ENCODE measurements around the gene NGB.
A peak's percentile ranks its signal among the peaks of the same experiment; 100 is the strongest.
"Not testable (repeated sequence)": the region's sequence is repeated elsewhere in the genome, so short reads cannot be mapped to it uniquely, and the experiment has no call there.

Gene NGB, protein sequence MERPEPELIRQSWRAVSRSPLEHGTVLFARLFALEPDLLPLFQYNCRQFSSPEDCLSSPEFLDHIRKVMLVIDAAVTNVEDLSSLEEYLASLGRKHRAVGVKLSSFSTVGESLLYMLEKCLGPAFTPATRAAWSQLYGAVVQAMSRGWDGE
- total RNA-seq: 0 reads per million in 3 donors

- Histone ChIP-seq H3K27me3 (replicated peaks; ENCODE audit: control insufficient read depth, insufficient read depth, low read length, poor library complexity, severe bottlenecking) (no peaks in the 10 kb centered on the region), H3K27ac (ENCODE audit: insufficient read depth, low read length, poor library complexity, severe bottlenecking) (no peak within 1 kb of the TSS), H3K4me1 (ENCODE audit: control insufficient read depth, insufficient read depth, low read length, poor library complexity, severe bottlenecking) (no peaks in the 10 kb centered on the region), H3K9me3 (ENCODE audit: control insufficient read depth, low read length) (no peaks in the 10 kb centered on the region), H3K4me3 (ENCODE audit: insufficient read depth, low read depth, low read length, poor library complexity, severe bottlenecking) (no peak within 1 kb of the TSS), H3K36me3 (ENCODE audit: control insufficient read depth, insufficient read depth, low read length) (no peaks in the 10 kb centered on the region)
- no peak for DNase-seq
These were observed at the start of gene NGB for GRCh38 chr14:77271113-77271710. TSS of gene NGB (minus strand) at chr14:77271206. CDS start at chr14:77270937, 269 bp downstream.

DNA sequence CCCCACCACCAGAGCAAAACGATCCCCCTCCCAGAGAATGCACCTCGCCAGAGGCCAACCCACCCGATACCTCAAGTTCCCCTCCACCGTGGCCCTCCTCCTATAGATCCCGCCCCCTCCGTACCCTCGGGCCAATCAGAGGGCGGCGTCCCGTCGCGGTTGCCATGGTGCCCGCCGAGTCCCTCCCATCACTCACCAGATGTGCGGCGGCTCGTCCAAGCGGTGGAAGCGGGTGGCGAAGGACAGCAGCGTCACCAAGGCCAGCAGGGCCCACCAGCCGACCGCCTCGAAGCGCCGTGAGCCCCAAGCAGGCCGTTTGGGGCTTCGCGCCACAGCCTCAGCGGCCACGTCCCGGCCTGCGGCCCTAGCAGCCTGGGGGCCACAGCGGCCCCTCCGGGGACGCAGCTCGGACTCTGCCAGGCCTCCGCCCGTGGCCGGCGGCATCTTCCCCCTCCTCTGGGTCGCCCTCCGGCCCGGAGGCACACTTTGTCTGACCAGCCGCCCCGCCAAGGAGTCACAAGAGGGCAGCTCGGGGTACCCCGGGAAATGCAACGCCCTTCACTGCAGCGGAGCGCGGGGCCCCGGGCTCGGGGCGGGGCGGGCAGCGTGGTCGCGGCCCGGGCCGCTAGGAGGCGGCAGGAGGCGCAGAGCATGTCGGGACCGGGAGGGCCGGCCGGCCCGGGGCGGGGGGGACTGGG is 49.4 kb upstream of the NGB start, which contains the start of gene POMT2:
POMT2 (minus strand) TSS at position 646 of the 698 bp plus-strand sequence; CDS start at position 444, 202 bp downstream.
- H3K27me3 ChIP-seq (replicated peaks; ENCODE audit: control insufficient read depth, insufficient read depth, low read length, poor library complexity, severe bottlenecking): no peaks in the 10 kb centered on the region
- peak within 1 kb of the TSS; percentile 88 for H3K27ac ChIP-seq (ENCODE audit: insufficient read depth, low read length, poor library complexity, severe bottlenecking)
- no peaks in the 10 kb centered on the region for H3K36me3 ChIP-seq (ENCODE audit: control insufficient read depth, insufficient read depth, low read length)
- DNase-seq: peak; percentile 84 to 91 (median 90)
- no peaks in the 10 kb centered on the region for H3K9me3 ChIP-seq (ENCODE audit: control insufficient read depth, low read length)
- H3K4me3 ChIP-seq (ENCODE audit: insufficient read depth, low read depth, low read length, poor library complexity, severe bottlenecking): peak within 1 kb of the TSS; percentile 92
- H3K4me1 ChIP-seq (ENCODE audit: control insufficient read depth, insufficient read depth, low read length, poor library complexity, severe bottlenecking): no peaks in the 10 kb centered on the region

- Histone ChIP-seq H3K4me1 (ENCODE audit: control insufficient read depth, insufficient read depth, low read length, poor library complexity, severe bottlenecking) (no peaks in the 10 kb centered on the region), H3K27ac (ENCODE audit: insufficient read depth, low read length, poor library complexity, severe bottlenecking) (peak overlapping the region; percentile 88), H3K4me3 (ENCODE audit: insufficient read depth, low read depth, low read length, poor library complexity, severe bottlenecking) (no peak overlapping the region)
These were observed 48.4 kb upstream of the NGB start for GRCh38 chr14:77319422-77319821.

DNA sequence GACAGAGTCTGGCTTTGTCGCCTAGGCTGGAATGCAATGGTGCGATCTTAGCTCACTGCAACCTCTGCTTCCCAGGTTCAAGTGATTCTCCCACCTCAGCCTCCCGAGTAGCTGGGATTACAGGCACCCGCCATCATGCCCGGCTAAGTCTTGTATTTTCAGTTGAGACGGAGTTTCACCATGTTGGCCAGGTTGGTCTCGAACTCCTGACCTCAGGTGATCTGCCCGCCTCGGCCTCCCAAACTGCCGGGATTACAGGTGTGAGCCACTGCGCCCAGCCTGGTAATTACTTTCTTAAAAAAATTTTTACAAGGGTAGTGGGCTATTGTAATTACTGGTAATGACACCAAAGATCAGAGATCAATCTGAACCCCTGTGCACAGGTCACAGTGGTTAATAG is 47.8 kb upstream of the NGB start:
- H3K27ac ChIP-seq (ENCODE audit: insufficient read depth, low read length, poor library complexity, severe bottlenecking); H3K36me3 ChIP-seq (ENCODE audit: control insufficient read depth, insufficient read depth, low read length); H3K4me3 ChIP-seq (ENCODE audit: insufficient read depth, low read depth, low read length, poor library complexity, severe bottlenecking); H3K9me3 ChIP-seq (ENCODE audit: control insufficient read depth, low read length); H3K4me1 ChIP-seq (ENCODE audit: control insufficient read depth, insufficient read depth, low read length, poor library complexity, severe bottlenecking); H3K27me3 ChIP-seq (replicated peaks; ENCODE audit: control insufficient read depth, insufficient read depth, low read length, poor library complexity, severe bottlenecking); DNase-seq: not testable (repeated sequence)

More at GRCh38 chr14:77319422-77319821, 48.4 kb upstream of the NGB start:
- no peak for DNase-seq
- H3K9me3 ChIP-seq (ENCODE audit: control insufficient read depth, low read length): no peaks in the 10 kb centered on the region
- no peaks in the 10 kb centered on the region for H3K36me3 ChIP-seq (ENCODE audit: control insufficient read depth, insufficient read depth, low read length)
- H3K27me3 ChIP-seq (replicated peaks; ENCODE audit: control insufficient read depth, insufficient read depth, low read length, poor library complexity, severe bottlenecking): no peaks in the 10 kb centered on the region

DNA sequence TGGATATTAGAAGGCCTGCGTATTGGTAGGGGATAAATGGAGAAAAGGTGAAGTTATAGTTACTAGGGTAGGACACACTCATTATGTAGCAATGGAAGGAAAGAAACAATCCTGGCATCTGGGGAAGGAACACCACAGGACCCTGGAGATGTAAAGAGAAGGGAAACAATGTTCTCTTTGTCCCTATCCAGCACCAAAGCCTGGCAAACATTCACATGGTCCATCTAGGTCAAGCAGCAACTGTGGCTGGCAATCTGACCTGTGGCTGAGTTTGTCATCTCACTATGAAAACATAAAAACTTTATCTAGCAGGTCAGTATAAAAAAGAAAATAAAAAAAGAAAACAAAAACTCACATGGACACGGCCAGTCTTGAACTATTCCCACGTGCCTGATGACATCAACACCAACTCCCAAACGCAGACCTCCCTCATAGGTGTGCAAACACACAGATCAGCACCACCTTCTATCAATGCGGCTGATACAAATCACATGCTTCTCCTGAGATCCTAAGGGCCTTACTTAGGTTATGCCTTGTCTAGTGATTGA is 47.1 kb upstream of the NGB start:
- Histone ChIP-seq H3K9me3 (ENCODE audit: control insufficient read depth, low read length) (no peaks in the 10 kb centered on the region), H3K4me3 (ENCODE audit: insufficient read depth, low read depth, low read length, poor library complexity, severe bottlenecking) (no peak overlapping the region), H3K36me3 (ENCODE audit: control insufficient read depth, insufficient read depth, low read length) (no peaks in the 10 kb centered on the region), H3K27me3 (replicated peaks; ENCODE audit: control insufficient read depth, insufficient read depth, low read length, poor library complexity, severe bottlenecking) (no peaks in the 10 kb centered on the region), H3K27ac (ENCODE audit: insufficient read depth, low read length, poor library complexity, severe bottlenecking) (no peak overlapping the region), H3K4me1 (ENCODE audit: control insufficient read depth, insufficient read depth, low read length, poor library complexity, severe bottlenecking) (no peaks in the 10 kb centered on the region)
- no peak for DNase-seq

- Histone ChIP-seq H3K9me3 (ENCODE audit: control insufficient read depth, low read length) (no peaks in the 10 kb centered on the region), H3K27ac (ENCODE audit: insufficient read depth, low read length, poor library complexity, severe bottlenecking) (no peak overlapping the region), H3K27me3 (replicated peaks; ENCODE audit: control insufficient read depth, insufficient read depth, low read length, poor library complexity, severe bottlenecking) (no peaks in the 10 kb centered on the region), H3K4me3 (ENCODE audit: insufficient read depth, low read depth, low read length, poor library complexity, severe bottlenecking) (no peak overlapping the region), H3K4me1 (ENCODE audit: control insufficient read depth, insufficient read depth, low read length, poor library complexity, severe bottlenecking) (no peaks in the 10 kb centered on the region), H3K36me3 (ENCODE audit: control insufficient read depth, insufficient read depth, low read length) (no peaks in the 10 kb centered on the region)
- no peak for DNase-seq
These were observed 45.9 kb upstream of the NGB start for GRCh38 chr14:77316872-77317301.

DNA sequence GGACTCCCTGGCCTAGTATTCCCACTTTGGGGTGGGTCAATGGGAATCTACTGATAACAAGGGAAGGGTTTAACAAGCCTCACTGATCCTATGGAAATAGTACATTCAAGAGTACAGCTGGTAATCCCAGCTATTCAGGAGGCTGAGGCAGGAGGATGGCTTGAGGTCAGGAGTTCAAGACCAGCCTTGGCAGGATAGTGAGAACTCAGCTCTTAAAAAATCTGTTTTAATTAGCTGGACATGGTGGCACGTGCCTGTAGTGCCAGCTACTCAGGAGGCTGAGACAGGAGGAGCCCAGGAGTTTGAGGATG is 45.1 kb upstream of the NGB start:
- Histone ChIP-seq H3K27ac (ENCODE audit: insufficient read depth, low read length, poor library complexity, severe bottlenecking) (no peak overlapping the region), H3K9me3 (ENCODE audit: control insufficient read depth, low read length) (no peaks in the 10 kb centered on the region), H3K36me3 (ENCODE audit: control insufficient read depth, insufficient read depth, low read length) (no peaks in the 10 kb centered on the region), H3K4me3 (ENCODE audit: insufficient read depth, low read depth, low read length, poor library complexity, severe bottlenecking) (no peak overlapping the region), H3K4me1 (ENCODE audit: control insufficient read depth, insufficient read depth, low read length, poor library complexity, severe bottlenecking) (no peaks in the 10 kb centered on the region), H3K27me3 (replicated peaks; ENCODE audit: control insufficient read depth, insufficient read depth, low read length, poor library complexity, severe bottlenecking) (no peaks in the 10 kb centered on the region)
- DNase-seq: no peak

DNA sequence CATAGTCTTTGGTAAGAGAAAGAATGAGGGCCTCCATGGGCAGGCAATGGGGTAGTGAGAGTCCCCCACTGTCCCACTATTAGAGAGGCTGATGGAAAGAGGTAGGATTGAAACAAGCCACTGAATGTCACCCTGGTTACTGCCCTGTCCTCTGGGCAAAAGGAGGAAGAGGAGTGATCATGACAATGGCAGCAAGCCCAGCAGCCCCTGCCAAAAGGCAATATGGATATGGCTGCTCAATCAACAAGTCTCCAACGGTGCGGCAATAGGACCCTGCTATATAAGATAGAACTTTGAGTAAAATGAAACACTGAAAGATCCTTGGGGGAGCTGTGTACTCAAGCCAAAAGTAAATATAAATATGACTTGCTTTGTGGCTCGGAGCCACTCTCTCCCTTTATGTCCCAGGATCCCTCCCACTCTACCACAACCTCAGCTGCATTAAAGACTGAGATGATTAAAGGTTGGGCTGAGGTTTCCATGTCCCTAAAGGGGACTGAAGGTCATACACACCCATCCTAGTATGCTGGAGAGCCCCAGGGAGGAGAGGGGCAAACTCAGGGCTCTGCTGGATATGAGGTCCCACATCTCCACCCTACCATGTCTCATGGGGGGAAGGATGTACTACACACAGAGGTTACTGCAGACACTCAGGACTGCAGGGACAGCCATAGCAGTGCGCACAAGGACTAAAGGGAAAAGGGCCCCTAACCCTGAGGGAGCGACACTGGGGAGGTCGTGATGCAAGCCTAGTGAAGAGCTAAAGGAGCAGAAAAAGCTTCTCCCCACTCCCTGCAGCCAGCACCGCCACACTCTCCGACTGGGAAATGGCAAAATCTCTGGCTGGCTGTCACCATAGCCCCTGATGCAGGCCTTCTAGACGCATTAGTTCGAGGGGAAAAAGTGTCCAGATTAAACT is 43.8 kb upstream of the NGB start:
- Histone ChIP-seq H3K4me3 (ENCODE audit: insufficient read depth, low read depth, low read length, poor library complexity, severe bottlenecking) (no peak overlapping the region), H3K27ac (ENCODE audit: insufficient read depth, low read length, poor library complexity, severe bottlenecking) (no peak overlapping the region), H3K9me3 (ENCODE audit: control insufficient read depth, low read length) (no peaks in the 10 kb centered on the region), H3K4me1 (ENCODE audit: control insufficient read depth, insufficient read depth, low read length, poor library complexity, severe bottlenecking) (no peaks in the 10 kb centered on the region), H3K27me3 (replicated peaks; ENCODE audit: control insufficient read depth, insufficient read depth, low read length, poor library complexity, severe bottlenecking) (no peaks in the 10 kb centered on the region), H3K36me3 (ENCODE audit: control insufficient read depth, insufficient read depth, low read length) (no peaks in the 10 kb centered on the region)
- DNase-seq: no peak

- DNase-seq: no peak
- no peaks in the 10 kb centered on the region for H3K36me3 ChIP-seq (ENCODE audit: control insufficient read depth, insufficient read depth, low read length)
- H3K27me3 ChIP-seq (replicated peaks; ENCODE audit: control insufficient read depth, insufficient read depth, low read length, poor library complexity, severe bottlenecking): no peaks in the 10 kb centered on the region
- H3K4me1 ChIP-seq (ENCODE audit: control insufficient read depth, insufficient read depth, low read length, poor library complexity, severe bottlenecking): no peaks in the 10 kb centered on the region
- no peak overlapping the region for H3K4me3 ChIP-seq (ENCODE audit: insufficient read depth, low read depth, low read length, poor library complexity, severe bottlenecking)
- no peak overlapping the region for H3K27ac ChIP-seq (ENCODE audit: insufficient read depth, low read length, poor library complexity, severe bottlenecking)
- H3K9me3 ChIP-seq (ENCODE audit: control insufficient read depth, low read length): no peaks in the 10 kb centered on the region
These were observed 43.0 kb upstream of the NGB start for GRCh38 chr14:77314043-77314442.
